GM12873 (cell line): ENCODE measurements around the gene EXTL1.

ENCODE experiments used
- CTCF ChIP-seq: IDR thresholded peaks from 2 replicates; pipeline ENCODE4 v1.5.1; 2012; ENCODE audit warnings: low read depth, mild to moderate bottlenecking, moderate library complexity, low read length, control low read depth; ENCODE audit not compliant: insufficient read depth; ENCODE audit errors: missing control alignments

Gene EXTL1

DNA sequence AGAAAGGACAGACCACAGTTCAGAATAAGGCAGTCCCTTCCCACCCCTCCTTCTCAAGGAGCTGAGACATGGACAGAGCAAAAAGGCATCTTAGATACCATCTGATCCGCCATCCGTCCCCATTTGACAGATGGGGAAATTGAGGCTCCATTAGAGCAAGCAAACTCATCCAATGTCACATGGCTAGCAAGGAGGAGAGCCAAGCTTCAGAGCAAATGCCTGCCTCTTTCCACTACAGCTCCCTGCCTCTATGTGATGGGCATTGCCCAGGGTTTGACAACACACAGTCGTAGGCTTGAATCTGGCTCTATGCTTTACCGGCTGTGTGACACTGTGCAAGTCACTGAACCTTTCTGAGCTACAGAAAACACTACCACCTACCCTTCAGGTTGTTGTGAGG is 20.4 kb downstream of the EXTL1 start:
- TF ChIP-seq CTCF, result no peak

- no peak for TF ChIP-seq CTCF
These were observed 22.2 kb downstream of the EXTL1 start for GRCh38 chr1:26043765-26044164.

DNA sequence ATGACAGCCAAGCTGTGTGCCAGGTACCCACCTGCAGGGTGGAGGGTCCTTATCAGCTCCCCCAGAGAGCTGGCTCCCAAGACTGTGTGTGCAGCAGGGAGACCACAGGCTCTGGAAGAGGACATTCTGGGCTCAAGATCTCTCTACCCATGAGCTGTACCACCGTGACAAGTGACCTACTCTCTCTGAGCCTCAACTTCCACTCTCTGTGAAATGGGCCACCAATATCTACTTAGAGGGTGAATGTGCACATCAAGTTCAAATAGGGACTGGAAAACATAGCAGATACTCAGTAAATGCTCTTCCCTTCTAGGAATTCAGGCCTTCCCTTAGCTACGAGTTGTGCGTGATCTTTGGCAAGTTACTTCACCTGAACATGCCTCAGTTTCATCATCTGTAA is 22.8 kb downstream of the EXTL1 start:
- no peak for TF ChIP-seq CTCF

DNA sequence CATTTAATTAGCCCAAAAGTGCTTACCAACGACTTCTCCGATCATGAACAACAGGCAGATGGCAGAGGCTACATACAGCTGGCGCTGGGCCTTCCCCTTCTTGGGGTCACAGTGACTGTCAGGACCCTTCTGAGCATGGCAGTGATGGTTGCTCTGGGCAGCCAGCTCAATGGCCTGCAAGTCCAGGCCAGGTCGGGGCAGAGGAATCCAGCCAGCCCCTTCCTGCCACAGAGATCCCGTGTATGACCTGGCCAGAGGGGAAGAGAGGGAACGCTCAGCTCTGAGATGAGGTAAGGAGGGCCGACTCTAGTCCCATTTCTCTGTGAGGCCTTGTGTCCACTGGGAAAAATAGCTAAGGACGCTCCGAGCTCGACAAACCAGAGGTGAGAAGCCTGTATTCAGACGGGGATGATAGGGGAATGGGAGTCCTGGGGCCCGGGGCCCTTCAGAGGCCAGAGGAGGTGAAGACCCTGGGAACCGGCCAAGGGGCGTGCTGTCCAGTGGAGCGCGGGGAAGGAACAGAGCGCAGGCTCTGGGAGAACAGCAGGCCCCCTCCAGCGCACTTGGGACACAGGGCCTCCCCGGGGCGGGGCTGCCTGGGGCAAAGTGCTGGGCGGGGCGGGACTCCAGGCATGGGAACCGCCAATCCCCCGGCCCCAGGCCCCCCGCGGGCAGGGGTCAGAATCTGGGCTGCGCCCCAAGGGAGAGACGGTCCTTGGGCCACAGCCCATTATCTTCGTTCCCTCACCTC is 23.6 kb downstream of the EXTL1 start:
- no peak for TF ChIP-seq CTCF

DNA sequence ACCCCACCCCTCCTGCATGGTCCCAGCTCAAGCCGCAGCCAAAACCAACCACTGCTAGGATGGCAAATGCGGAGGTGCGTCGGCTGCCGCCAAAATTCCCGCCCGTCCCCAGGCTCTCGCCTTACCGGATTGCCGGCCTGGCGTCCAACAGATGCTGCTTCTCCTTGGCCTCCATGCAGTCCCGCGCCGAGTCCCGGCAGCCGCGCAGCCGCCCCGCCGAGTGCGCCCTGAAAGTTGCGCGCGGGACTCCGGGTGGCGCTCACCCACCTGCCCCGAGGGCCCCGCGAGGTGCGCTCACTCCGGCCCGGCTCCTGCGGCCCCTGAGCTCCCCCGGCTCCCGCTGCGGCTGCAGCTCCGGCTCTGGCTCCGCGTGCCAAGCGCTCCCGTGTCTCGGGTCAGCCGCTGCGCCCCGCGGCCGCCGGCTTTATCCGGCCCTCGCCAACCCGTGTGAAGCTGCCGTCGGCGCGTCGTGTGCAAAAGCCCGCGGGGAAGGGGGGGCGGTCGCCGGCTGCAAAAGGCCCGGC is 24.2 kb downstream of the EXTL1 start, which contains the start of gene SLC30A2:
Gene SLC30A2 (minus strand): TSS at position 397 of the 524 bp plus-strand sequence. CDS start 222 bp downstream, at position 175.
- no peak for TF ChIP-seq CTCF

- no peak for TF ChIP-seq CTCF
These were observed 24.9 kb downstream of the EXTL1 start for GRCh38 chr1:26046246-26047095.

- no peak for TF ChIP-seq CTCF
These were observed 25.8 kb downstream of the EXTL1 start for GRCh38 chr1:26047278-26047874.
